Measurements from ENCODE around the gene SH3RF3.
A peak's percentile ranks its signal among the peaks of the same experiment; 100 is the strongest.

The SH3RF3 gene

DNA sequence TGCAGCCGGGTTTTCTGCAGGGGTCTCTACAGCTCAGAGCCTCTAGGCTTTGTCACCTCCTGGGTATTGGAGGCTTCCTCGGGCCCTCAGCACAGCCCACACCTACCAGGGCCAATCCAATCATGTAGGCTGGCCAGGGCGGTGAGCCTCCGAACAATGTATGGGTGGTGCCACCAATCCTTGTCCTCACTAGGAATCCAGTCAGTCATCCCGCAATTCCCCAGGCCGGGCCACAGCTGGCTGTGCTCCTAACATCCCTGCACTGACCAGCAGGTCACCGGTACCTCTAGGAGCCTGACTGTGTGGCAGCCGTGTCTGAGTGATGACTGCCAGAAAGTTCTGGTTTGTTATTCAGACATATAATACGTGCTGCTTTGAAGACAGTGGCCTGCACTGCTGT is 129.4 kb downstream of the SH3RF3 start:
- DNase-seq: no peak

DNA sequence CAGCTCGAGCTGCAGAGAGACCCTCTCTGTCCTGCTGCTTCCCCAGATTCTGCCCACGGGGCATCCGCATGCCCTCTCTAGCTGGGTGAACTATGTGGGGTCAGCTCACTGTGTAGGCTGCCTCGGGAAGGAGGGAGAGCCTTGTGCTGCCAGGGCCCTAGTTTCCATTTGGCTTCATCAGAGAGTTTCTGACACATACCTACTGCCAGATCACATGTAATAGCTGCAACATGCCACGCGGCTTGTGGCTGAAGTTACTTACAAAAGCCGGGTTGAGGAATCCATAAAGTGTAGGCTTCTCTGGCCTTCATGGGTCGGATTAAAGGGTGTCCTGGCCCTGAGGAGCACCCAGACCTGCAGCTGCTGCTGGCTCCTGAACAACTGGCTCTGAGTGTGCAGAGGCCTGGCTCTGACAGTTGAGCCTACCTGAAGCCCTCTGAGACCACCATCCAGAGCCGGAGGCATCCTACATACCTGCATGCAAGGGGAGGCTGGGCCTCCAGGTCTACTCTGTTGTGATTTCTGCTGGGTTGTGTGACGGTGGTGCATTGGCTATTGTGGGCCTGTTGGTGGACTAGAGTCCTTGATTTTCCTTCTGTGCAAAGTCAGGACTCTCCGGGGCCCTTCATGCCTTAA is 130.0 kb downstream of the SH3RF3 start:
- DNase-seq: no peak

DNA sequence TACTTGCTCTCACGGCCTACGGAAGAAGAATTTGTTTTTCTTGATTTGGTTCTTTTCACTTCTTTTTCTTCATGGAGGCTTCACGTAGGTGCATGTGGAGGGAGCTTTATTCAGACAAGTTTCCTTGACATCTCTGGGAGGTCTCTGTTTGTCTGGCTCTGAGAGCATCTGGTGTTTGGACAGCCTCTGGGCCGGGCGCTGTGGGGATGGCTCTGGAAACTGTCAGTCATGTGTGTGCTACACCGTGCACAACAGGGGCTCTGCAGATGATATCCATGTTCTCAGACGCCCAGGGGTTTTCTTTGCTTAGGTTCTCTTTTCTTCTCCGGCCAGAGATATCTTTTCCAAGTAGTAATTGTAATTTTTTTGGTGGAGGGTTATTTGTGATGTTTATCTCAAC is 130.7 kb downstream of the SH3RF3 start:
- DNase-seq: no peak

DNA sequence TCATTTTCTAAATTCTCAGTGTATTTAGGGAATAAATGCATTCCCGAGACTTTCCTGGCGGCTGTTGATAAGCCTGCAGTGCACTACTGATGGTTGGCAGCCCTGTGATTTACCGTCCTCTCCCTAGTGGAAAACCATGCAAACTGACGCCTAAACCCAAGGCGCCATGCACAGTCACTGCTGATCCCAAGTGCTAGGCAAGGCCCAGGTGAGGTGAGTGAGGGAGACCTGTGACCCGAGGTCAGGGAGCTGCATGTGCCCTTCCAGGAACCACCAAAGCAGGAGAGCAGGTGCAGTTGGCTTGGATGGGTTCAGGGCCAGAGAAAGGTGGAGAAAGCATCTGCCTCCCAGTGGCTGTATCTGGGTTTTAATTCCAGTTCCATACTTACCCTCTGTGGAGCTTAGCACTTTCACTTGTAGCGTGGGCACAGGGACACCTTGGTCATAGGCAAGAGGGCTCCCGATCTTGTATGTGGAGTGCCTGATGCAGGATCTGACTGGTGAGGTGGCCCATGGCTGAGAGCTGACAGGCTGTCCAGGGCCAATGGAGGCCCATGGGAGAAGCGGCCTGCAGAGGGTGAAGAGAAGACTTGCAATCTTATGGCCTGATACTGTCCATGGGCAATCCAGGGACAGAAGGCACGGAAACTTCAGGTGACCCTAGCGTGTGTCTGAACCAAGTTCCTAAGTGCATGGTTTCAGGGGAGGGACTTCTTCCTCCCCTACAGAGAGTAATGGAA is 131.3 kb downstream of the SH3RF3 start:
- DNase-seq: no peak

DNA sequence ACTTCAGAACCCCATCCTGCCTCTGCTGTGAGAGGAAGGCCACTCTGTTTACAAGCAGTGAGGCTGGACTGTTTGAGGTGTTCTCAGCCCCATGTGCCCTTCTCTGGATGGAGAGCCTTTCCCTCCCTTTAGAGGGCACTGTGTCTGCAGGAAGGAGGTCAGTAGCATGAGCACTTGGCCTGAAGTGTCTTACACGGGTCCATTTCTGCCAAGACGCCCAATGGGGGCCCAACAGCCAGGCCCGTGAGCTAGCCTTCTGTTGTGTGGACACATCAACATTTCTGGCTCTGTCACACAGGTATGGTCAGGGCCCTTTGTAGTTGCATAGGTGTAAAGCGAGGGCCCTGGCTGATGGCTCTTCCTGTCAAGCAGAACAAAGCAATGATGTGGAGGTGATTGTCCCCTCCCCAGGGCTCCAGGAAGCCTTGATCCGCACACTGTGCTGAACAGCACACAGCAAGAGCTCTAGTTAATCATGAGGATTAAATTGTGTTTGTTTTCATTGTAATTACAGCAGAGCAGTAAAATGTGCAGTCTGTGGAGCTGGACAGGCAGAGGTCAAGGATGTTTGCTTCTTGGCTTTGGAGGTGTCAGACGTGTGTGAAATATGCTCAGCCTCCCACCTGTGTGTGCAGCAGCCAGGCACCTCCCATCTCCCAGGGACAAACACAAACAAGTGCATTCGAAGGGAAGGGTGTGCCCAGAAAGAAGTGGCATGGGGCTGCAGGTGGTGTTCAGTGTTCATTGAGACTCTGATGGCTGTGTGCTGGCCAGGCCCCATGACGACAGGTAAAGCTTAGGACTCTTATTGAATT is 132.1 kb downstream of the SH3RF3 start:
- no peak for DNase-seq

DNA sequence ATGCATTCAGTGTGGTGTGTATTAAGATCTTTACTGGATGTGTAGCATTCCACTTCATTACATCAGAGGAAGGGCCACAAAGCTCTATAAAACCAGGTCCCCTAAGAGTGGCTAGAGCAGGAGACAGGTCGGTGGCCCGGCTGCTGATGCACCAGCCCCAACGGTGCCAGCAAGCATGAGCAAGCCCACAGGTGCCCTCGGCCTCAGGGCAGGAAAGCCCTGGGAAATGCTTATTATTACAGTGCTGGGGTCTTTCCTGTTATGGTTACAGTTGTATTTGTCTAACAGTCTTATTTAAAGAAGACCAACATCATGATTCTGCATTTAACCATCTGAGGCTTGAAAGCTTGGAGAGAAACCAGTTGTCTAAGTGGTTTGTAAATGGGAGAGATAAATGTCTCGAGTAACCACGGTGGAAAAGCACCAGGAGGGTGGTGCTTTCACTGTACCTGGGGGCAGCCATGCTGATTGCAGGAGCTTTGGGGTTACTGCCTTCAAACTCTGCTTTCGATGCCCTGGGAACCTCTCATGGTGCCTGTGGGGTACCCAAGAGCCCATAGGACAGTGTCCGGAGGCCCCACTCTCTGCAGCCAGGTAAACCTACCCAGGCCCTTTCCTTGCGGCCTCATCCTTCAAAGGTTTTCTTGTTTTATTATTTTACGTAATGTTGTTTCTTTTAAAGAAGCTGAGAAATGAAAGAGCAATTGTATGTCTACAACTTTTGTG is 133.1 kb downstream of the SH3RF3 start:
- DNase-seq: no peak

DNA sequence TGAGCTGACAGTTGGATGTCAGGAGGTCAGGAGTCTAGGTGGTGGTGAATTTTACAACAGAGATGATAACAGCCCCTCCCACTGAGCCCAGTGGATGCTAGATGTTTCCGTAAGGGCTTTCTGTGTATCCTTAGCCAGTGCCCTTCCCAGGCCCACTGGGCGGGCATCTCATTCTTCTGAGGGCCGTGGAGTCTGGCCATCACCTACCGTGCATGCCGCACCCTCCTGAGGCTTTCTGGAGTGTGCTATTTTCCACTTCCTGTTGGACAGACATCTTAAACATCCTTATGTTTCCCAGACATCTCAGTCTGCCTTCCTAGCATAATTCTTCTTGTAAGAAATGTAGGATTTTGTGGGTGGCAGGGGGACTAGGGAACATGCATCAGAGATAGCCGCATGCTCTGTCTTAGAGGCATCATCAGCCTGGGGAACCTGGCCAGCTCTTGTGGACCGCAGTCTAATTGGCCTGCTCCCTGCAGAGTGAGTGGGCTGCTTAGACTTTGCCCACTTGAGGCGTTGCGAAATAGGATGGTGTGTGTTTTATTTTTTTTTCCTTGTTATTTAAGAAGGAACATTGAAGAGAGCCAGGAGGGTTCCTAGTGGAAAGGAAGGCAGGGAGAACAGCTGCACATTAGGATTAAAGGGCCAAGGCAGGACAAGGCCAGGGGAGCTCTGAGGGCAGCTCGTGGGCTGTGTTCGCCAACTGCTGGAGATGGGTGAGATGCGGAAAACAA is 135.8 kb downstream of the SH3RF3 start:
- DNase-seq: no peak

DNA sequence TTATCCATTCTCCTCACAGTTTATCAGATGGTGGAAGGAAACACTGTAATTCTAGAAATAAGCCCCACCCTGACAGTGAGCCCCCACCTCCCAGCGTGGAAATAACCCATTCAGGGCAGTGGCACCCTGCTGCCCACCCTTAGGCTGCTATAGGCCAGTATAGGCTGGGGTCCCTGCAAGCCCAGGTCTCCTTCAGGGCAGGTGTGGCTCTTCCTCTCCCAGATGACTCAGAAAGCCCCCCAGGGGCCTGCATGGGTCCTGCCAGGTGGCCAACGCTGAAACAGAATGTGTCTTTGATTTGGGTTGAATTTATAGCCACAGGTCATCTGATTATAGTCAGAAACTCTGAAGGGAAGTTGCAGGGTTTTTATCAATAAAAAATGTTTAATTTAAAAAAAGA is 136.4 kb downstream of the SH3RF3 start:
- no peak for DNase-seq

DNA sequence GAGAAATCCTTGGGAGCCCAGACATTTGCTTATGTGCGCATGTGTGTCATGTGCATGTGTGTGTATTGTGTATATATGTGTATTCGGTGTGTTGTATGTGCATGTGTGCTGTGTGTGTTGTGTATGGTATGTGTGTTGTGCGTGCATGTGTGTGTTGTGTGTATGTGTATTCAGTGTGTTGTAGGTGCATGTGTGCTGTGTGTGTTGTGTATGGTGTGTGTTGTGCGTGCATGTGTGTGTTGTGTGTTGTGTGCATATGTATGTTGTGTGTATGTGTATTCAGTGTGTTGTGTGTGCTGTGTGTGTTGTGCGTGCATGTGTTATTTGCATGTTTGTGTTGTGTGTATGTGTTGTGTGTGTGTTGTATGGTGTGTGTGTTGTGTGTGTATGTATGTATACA is 136.9 kb downstream of the SH3RF3 start:
- no peak for DNase-seq

DNA sequence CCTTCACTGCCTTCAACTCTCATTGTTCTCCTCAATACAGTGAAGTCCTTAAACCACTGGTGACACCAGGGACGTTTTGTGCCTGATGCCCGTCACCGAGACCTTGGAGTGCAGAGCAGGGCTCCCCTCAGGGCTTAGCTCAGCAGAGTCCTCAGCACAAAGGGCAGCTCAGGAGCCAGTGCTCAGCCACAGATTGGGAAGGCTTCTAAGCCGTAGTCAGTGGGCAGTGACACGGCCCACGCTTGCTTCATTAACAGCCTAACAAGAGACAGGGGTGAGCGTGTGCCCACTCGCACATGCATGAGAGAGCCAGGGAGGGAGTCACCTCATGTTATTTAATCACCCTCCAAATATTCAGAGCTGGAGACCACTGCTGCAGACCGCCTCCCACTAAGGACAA is 137.5 kb downstream of the SH3RF3 start:
- no peak for DNase-seq

DNA sequence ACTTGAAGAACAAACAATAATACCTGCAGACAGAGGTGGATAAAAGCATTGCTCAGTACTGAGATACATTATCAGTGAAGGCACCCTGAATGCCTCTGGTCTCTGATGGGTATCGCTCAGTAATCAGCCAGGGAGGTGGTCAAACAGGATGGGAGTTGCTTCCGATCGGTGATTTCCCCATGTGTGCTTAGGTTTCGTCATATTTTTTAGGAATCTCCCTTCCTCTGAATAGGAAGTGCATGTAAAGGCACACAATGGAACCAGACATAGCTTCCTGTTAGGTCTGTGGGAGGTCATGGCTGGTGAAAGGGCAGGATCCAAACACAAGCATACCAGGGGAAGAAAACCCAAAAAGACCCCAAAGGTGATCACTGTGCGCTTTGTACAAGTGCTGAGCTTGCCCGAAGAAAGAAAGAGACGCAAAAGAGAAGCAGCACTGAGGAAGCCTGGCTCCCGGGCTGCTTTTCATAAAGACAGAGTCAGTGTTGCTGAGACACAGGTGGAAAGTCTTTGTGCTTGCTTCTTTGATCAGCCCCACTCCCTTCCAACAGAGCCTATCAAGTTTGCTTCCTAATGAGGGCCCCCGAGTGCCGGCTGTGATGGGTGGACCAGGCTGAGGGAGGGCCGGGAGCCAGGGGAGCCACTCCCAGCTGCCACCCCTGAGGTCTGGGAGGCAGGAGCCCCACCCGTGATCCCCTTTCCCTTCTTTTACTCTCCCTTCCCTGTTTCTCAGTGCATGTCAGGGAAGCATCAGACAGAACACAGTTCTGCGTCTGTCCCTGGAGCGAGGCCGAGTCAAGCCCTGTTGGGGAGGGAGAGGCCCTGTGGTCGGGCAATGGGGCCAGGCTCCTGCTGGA is 138.2 kb downstream of the SH3RF3 start:
- no peak for DNase-seq

DNA sequence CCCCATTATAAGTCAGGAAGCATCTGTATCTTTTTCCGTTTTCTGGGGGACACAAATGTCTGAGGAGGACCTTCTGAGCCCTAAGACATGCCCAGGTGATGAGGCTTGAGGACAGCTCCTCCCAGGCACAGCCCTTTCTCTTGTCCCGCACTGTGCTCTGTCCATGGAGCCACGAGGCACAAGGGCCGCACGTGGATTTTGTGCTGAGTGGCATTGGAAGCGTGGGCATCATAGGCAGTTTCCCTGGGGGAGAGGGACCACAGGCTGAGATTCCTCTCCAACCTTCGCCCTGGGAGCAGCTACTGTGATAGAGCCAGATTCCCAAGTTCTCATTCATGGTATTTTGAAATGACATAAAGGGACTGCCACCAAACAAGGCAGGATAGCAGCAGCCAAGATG is 139.9 kb downstream of the SH3RF3 start:
- no peak for DNase-seq

DNA sequence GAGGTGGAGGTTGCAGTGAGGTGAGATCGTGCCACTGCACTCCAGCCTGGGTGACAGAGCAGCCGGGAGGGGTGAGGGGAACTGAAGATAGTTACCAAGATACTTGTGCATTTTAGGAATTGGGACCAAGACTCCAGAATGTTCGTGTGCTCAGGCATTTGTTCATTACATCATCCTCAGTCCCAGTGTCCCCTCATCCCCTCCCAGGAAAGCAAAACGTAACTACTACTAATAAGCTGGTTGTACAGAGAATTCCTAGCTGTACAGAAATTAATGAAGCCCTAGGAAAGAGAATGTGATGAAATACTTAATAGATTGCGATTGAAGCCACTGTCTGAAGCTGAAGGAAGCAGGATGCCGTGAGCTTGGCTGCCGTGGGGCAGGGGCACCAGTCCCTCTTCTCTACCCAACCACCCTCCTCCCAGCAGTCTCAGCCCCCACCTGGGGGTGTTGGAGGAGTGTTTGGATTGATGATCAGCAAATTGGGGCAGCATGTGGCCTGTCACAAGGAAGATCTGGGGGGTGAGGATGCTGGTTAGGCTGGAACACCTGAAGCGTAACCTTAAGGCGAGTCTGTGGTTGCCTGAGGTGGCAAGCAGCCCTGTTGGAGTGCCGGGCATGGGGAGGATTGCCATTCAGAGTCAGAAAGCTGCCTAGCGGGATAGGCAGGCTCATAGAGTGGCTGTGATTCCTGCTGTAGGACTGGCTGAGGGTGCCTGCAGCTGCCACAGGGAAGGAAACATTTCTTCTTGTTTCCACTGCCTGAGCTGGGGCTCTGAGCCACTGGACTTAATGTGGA is 140.9 kb downstream of the SH3RF3 start:
- no peak for DNase-seq

DNA sequence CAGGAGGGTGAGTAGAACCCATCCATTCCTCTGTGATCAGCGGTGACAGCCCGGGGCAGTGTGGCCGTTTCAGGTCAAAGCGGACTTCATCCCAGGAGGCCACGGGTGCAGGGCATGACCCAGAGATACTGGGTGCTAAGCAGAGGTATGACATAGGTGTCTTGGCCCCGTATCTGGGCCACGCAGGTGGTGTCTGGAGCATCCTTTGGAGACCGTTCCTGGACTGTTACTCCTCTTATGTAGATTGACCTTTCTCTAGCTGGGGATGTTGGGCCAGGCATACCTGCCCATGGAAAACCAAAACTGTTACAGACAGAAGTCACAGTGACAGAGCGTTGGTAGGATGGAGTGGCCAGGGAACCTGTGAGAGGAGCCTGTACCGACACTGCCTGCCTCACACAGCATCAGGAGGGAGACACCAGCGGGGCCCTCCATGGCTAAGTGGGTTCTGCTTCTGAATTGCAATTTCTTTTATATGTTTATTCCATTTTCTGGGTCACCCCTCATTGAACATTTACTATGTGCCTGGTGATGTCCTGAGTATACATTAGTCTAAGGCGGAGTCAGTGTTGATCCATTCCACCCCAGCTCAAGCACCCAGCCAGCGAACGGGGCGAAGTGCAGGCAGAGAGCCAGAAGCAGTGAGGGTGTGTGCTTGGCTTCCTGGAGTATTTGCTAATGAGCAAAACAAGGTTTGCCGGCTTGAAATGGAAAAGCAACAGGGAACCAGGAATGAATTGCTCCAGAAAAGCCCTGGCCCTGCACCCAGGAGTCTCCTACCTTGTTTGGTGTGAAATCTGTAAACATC is 141.7 kb downstream of the SH3RF3 start:
- DNase-seq: peak in 1 of 56 donors; percentile 12

DNA sequence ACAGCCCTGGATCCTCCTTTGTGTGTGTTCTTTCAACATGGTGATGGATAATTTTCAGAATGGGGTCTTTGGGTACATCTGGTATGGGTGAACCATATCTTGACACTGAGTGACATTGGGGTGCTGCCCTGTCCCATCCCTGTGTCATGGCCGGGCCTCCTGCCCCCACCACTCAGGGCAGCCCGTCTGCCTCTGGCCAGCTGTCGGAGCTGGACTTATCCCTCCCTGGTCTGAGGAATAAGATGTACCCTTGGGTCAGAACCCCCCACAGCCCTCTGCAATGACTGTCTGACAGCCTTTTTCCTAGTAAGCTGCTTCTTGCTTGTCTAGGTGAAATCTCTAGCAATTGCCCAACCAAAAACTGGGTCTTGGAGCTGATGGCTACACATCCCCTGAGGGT is 142.9 kb downstream of the SH3RF3 start:
- no peak for DNase-seq

DNA sequence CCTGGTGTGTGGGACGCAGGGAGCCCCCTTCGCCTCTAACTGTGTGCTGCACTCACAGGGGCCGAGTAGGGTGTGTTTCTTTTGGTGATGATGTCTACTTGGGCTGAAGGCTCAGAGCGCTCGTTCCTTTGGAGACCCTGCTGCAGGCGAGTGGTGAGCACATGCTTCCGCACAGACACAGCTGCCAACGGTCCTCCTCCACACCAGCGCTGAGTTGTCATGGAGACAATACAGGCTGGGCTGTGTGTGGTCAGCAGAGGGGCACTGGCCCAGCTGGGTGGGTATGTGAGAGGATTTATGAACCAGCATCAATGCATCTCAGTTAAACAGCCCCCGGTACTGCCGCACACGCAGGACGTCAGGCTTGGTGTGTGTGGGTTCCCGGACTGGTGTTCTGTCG is 143.5 kb downstream of the SH3RF3 start:
- peak in 1 of 56 donors; percentile 17 for DNase-seq

DNA sequence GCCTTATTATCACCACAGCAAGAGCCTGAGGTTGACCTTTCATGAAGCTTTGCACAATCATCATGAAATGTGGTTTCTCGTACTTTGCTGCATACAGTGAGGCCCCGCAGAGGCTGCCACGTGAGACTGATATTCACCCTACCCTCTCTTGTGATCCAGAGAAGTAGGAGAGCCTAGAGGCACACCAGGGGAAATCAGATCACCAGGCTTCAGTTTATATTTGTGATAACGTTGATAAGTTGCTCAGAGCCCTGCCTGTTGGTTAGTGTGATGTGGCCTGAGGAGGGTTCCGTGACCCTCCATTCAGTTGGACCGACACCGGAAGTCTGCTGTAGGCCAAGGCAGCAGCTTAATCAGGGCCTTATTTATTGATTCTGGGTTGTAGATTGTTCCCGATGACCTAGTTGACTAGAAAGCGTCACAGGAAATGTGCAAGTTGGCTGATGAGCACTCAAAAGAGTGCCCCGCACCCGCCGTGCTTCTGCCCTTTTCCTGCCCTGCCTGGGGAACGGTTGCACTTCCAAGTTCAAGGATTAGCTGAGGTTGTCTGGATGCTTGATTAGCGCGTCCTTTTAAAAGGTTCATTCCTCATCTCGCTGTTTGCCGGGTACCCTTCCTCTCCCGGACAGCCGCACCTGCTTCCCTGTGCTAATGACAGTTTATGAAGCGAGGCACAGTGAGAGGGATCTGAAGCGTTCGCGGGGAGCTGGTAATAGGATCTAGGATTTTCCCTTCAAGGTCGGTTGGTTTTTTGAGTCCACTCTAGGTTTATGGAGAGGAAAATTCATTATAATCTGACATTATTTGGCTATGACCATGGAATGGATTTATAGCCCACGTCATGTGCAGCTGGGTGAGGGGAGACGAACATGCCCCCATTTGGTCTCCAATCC is 146.4 kb downstream of the SH3RF3 start:
- DNase-seq: no peak
